Measurements from ENCODE around the gene LHFPL2. TPM values are rescaled to one million over a fixed set of nuclear protein-coding genes. Genes with fewer than 3 reads are reported as not detected.

Gene LHFPL2
- polyA plus RNA-seq, 1 of the 3 experiments (the other 2 are of a cell fraction) = 10.4 TPM

GRCh38 chr5:78629624-78630023 is 18.9 kb downstream of the LHFPL2 start:
- H3K79me2 ChIP-seq (ENCODE audit: insufficient read depth) = peaks cover 100% of the 10 kb centered on the region
- peaks cover 4% of the 10 kb centered on the region for H3F3A ChIP-seq (replicated peaks; ENCODE audit: insufficient read depth)
- no peak overlapping the region; a peak in 1 of 4 replicates for H3K27ac ChIP-seq (ENCODE audit: low read depth in 2 of 2, low read length in 1 of 2)
- WGBS (ENCODE audit: low lambda C conversion rate) = 94% methylated on average over 3 of the region's 3 CpGs
- H3K4me1 ChIP-seq (ENCODE audit: control insufficient read depth in 1 of 2, insufficient read depth in 2 of 2, low read depth in 1 of 2, low read length in 1 of 2) = peaks cover 21 to 43% of the 10 kb centered on the region in 2 experiments
- ChIA-PET POLR2A (no interaction called here), CTCF (interaction anchor here (0.6 to 4.5 kb wide), 2 partner anchors 93 to 278 kb away, joined by 3 to 32 read pairs; no protein-coding TSS in a partner anchor)
- peaks cover 15% of the 10 kb centered on the region for H4K20me1 ChIP-seq (ENCODE audit: insufficient read depth)
- no peak overlapping the region for H3K9ac ChIP-seq
- TF ChIP-seq MXI1 (IDR thresholded peaks at IDR 0.05; ENCODE audit: low read depth, low read length) (0 out of 2 replicates have a peak, but pooled peaks have one; percentile 18), YY1 (IDR thresholded peaks at IDR 0.05; ENCODE audit: low read depth) (no peak)
- peaks cover 55 to 76% of the 10 kb centered on the region in 2 experiments for H3K36me3 ChIP-seq (replicated peaks in 1 of 2; ENCODE audit: control insufficient read depth in 1 of 2, insufficient read depth in 2 of 2, low read length in 1 of 2)
- H3K27me3 ChIP-seq (ENCODE audit: insufficient read depth) = no peaks in the 10 kb centered on the region
- H3K4me2 ChIP-seq = no peak overlapping the region
- H3K4me3 ChIP-seq (ENCODE audit: low read depth in 2 of 2, low read length in 1 of 2) = no peak overlapping the region
- no peak for DNase-seq
- H3K9me3 ChIP-seq = no peaks in the 10 kb centered on the region
- H3K9me2 ChIP-seq = no peaks in the 10 kb centered on the region
- no peak overlapping the region for H2AFZ ChIP-seq (ENCODE audit: low read depth)

GRCh38 chr5:78628270-78628992 is 20.1 kb downstream of the LHFPL2 start:
- Histone ChIP-seq H3K9me2 (no peaks in the 10 kb centered on the region), H3K79me2 (ENCODE audit: insufficient read depth) (peaks cover 100% of the 10 kb centered on the region), H3F3A (replicated peaks; ENCODE audit: insufficient read depth) (peaks cover 4% of the 10 kb centered on the region), H4K20me1 (ENCODE audit: insufficient read depth) (peaks cover 3% of the 10 kb centered on the region; the same call in 1 of the 2 replicates), H3K4me2 (peak overlapping the region; percentile 26; the same call in 1 of the 2 replicates), H3K27ac (ENCODE audit: low read depth in 2 of 2, low read length in 1 of 2) (peak overlapping the region; percentile 35 to 56; a peak in 3 of 4 replicates), H3K4me1 (ENCODE audit: control insufficient read depth in 1 of 2, insufficient read depth in 2 of 2, low read depth in 1 of 2, low read length in 1 of 2) (peaks cover 23 to 45% of the 10 kb centered on the region in 2 experiments), H3K27me3 (ENCODE audit: insufficient read depth) (no peaks in the 10 kb centered on the region), H3K4me3 (ENCODE audit: low read depth in 2 of 2, low read length in 1 of 2) (no peak overlapping the region), H3K9me3 (no peaks in the 10 kb centered on the region), H3K36me3 (replicated peaks in 1 of 2; ENCODE audit: control insufficient read depth in 1 of 2, insufficient read depth in 2 of 2, low read length in 1 of 2) (peaks cover 55 to 84% of the 10 kb centered on the region in 2 experiments), H2AFZ (ENCODE audit: low read depth) (no peak overlapping the region), H3K9ac (0 out of 2 replicates have a peak overlapping the region, but pooled peaks have one; percentile 12)
- peak; percentile 54 for DNase-seq
- CTCF ChIA-PET = interaction anchor here (0.8 to 4.5 kb wide), 12 partner anchors 9 to 288 kb away, joined by 3 to 32 read pairs (median 6); partner anchors contain the start of gene LHFPL2
- POLR2A ChIA-PET = no interaction called here
- 73% methylated on average over 5 of the region's 5 CpGs for WGBS (ENCODE audit: low lambda C conversion rate)
- no peak for TF ChIP-seq ELF1 (IDR thresholded peaks at IDR 0.05)
- peak in 1 of 2 experiments; percentile 74; a peak in 2 of 4 replicates for TF ChIP-seq EP300 (IDR thresholded peaks at IDR 0.05; ENCODE audit: borderline replicate concordance in 1 of 2, low read depth in 1 of 2, low read length in 1 of 2)
- 0 out of 2 replicates have a peak, but pooled peaks have one; percentile 6 for TF ChIP-seq RXRA (IDR thresholded peaks at IDR 0.05; ENCODE audit: borderline replicate concordance, low read depth)
- no peak for TF ChIP-seq POLR2AphosphoS5 (IDR thresholded peaks at IDR 0.05; ENCODE audit: low read depth, low read length)
- TF ChIP-seq IRF3 (IDR thresholded peaks at IDR 0.05; ENCODE audit: low read depth, low read length) = no peak
- 0 out of 2 replicates have a peak, but pooled peaks have one; percentile 10 for TF ChIP-seq MXI1 (IDR thresholded peaks at IDR 0.05; ENCODE audit: low read depth, low read length)
- no peak for TF ChIP-seq PBX3 (IDR thresholded peaks at IDR 0.05)
- TF ChIP-seq GATA2 (CRISPR knock-in tag; IDR thresholded peaks at IDR 0.05) = 0 out of 2 replicates have a peak, but pooled peaks have one; percentile 11
- no peak for TF ChIP-seq RAD21 (IDR thresholded peaks at IDR 0.05; ENCODE audit: low read length)
- TF ChIP-seq MAX (IDR thresholded peaks at IDR 0.05; ENCODE audit: low read depth) = no peak
- TF ChIP-seq NRF1 (IDR thresholded peaks at IDR 0.05; ENCODE audit: low read depth, low read length) = no peak
- TF ChIP-seq SIN3A (IDR thresholded peaks at IDR 0.05; ENCODE audit: borderline replicate concordance, low read depth, low read length) = no peak
